WTC11 (cell line): ENCODE measurements around the gene DNM3. TPM values are rescaled to one million over a fixed set of nuclear protein-coding genes. Genes with fewer than 3 reads are reported as not detected.

Source experiments
- ATAC-seq: fragments of 200-7000 bp; cut with Tn5 transposase; 2 replicates; pipeline ENCODE4 v1.10.0; 2021; ENCODE audit warnings: mild to moderate bottlenecking, moderate library complexity
- CTCF ChIA-PET: fragments of 300-600 bp; sonication (Branson Sonifier 250); formaldehyde crosslinking; loops from one replicate; lab custom pipeline; 2021; ENCODE audit warnings: antibody characterized with exemption; lab: Charles Lee
- POLR2A ChIA-PET: fragments of 350-600 bp; sonication (Branson Sonifier 250); formaldehyde crosslinking; loops from one replicate; lab custom pipeline; 2021; ENCODE audit warnings: antibody characterized with exemption; lab: Charles Lee
- DNase-seq: peaks from one replicate; pipeline ENCODE4 v3.0.0; 2021; ENCODE audit warnings: low spot score
- H3K27ac Mint-ChIP-seq: 2 replicates; pipeline ENCODE4 v1.8.0; 2021; ENCODE audit warnings: mixed read lengths
- H3K27me3 Mint-ChIP-seq: 2 replicates; pipeline ENCODE4 v1.8.0; 2021; ENCODE audit warnings: low read depth, mild to moderate bottlenecking, moderate library complexity, mixed read lengths
- H3K36me3 Mint-ChIP-seq: 2 replicates; pipeline ENCODE4 v1.8.0; 2021; ENCODE audit warnings: mixed read lengths
- H3K4me1 Mint-ChIP-seq: 2 replicates; pipeline ENCODE4 v1.8.0; 2022; ENCODE audit warnings: mixed read lengths
- H3K4me3 Mint-ChIP-seq: 2 replicates; pipeline ENCODE4 v1.8.0; 2021; ENCODE audit warnings: mild to moderate bottlenecking, moderate library complexity, mixed read lengths
- H3K9me3 Mint-ChIP-seq: 2 replicates; pipeline ENCODE4 v1.8.0; 2021; ENCODE audit warnings: mixed read lengths
- AFF4 ChIP-seq: sonication (generic); formaldehyde crosslinking; IDR thresholded peaks from 2 replicates; pipeline ENCODE4 v1.8.1; 2023; ENCODE audit warnings: mild to moderate bottlenecking, missing genetic modification reagents, borderline replicate concordance
- CTCF ChIP-seq: fragments of 200-600 bp; IDR thresholded peaks from 2 replicates; pipeline ENCODE4 v1.8.0; 2022; ENCODE audit warnings: antibody characterized with exemption
- ESRRA ChIP-seq: sonication (generic); formaldehyde crosslinking; IDR thresholded peaks from 2 replicates; pipeline ENCODE4 v1.8.1; 2022; ENCODE audit warnings: mild to moderate bottlenecking, missing genetic modification reagents, borderline replicate concordance
- FOXJ3 ChIP-seq: sonication (generic); formaldehyde crosslinking; IDR thresholded peaks from 2 replicates; pipeline ENCODE4 v1.9.0; 2021; ENCODE audit warnings: missing genetic modification reagents, mild to moderate bottlenecking, borderline replicate concordance
- GABPB1 ChIP-seq: sonication (generic); formaldehyde crosslinking; IDR thresholded peaks from 2 replicates; pipeline ENCODE4 v1.8.1; 2023; ENCODE audit warnings: mild to moderate bottlenecking, missing genetic modification reagents
- HMGA2 ChIP-seq: fragments of 250-450 bp; sonication (Bioruptor Pico); IDR thresholded peaks from 2 replicates; pipeline ENCODE4 v1.4.0; 2021; ENCODE audit warnings: mild to moderate bottlenecking, moderate library complexity
- IRF2 ChIP-seq: sonication (generic); formaldehyde crosslinking; IDR thresholded peaks from 2 replicates; pipeline ENCODE4 v1.8.0; 2022; ENCODE audit warnings: low read depth, missing genetic modification reagents, borderline replicate concordance
- JUN ChIP-seq: sonication (generic); formaldehyde crosslinking; IDR thresholded peaks from 2 replicates; pipeline ENCODE4 v1.8.0; 2023; ENCODE audit warnings: mild to moderate bottlenecking, missing genetic modification reagents
- MLX ChIP-seq: sonication (generic); formaldehyde crosslinking; IDR thresholded peaks from 2 replicates; pipeline ENCODE4 v1.8.1; 2023; ENCODE audit warnings: mild to moderate bottlenecking, missing genetic modification reagents, moderate library complexity
- MXD4 ChIP-seq: fragments of 250-450 bp; sonication (Bioruptor Pico); IDR thresholded peaks from 2 replicates; pipeline ENCODE4 v1.8.0; 2021; ENCODE audit warnings: mild to moderate bottlenecking, moderate library complexity, borderline replicate concordance
- NFE2L1 ChIP-seq: sonication (generic); formaldehyde crosslinking; IDR thresholded peaks from 2 replicates; pipeline ENCODE4 v1.8.1; 2023; ENCODE audit warnings: missing genetic modification reagents
- PRDM15 ChIP-seq: sonication (generic); formaldehyde crosslinking; IDR thresholded peaks from 2 replicates; pipeline ENCODE4 v1.8.0; 2022; ENCODE audit warnings: missing genetic modification reagents
- TP53 ChIP-seq: sonication (generic); formaldehyde crosslinking; IDR thresholded peaks from 2 replicates; pipeline ENCODE4 v1.8.1; 2023; ENCODE audit warnings: mild to moderate bottlenecking, missing genetic modification reagents
- ZNF317 ChIP-seq: sonication (generic); formaldehyde crosslinking; IDR thresholded peaks from 2 replicates; pipeline ENCODE4 v1.8.1; 2023; ENCODE audit warnings: low read depth, mild to moderate bottlenecking, moderate library complexity, missing genetic modification reagents, borderline replicate concordance
- ZNF396 ChIP-seq: fragments of 250-450 bp; sonication (Bioruptor Pico); IDR thresholded peaks from 2 replicates; pipeline ENCODE4 v1.8.0; 2021; ENCODE audit warnings: mild to moderate bottlenecking, moderate library complexity, borderline replicate concordance
- total RNA-seq: library from RNA; stranded (reverse); gene quantifications from 3 replicates; pipeline ENCODE4 v1.2.3, GENCODE V29; 2021
- TF ChIP-seq, protein P1 (sequence below): sonication (generic); formaldehyde crosslinking; IDR thresholded peaks from 2 replicates; pipeline ENCODE4 v1.8.0; 2022; ENCODE audit warnings: mild to moderate bottlenecking, missing genetic modification reagents

Gene DNM3
- total RNA-seq, 1 experiment from 2014 or later: 1.9 TPM

DNA sequence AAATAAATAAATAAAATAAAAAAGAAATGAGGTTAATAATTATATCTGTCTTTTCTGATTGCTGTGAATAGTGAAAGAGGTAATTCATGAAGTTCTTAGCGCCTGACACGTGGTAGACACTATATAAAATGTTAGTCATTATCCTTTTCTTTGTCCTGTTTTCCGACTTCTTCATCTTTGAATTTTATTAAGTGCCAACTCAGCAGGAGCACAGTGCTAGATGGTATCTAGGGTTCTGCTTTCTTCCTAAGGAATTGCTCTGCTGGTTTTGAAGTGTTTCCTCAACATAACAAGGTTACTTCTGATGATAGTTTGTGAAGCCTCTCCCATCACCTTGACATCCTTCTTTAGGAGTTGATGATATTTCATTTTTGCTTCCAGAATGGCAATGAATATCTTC, 227.0 kb downstream of the DNM3 start:
- Mint-ChIP-seq H3K4me1 (no peaks in the 10 kb centered on the region), H3K9me3 (no peaks in the 10 kb centered on the region)
- CTCF ChIA-PET: no interaction called here

DNA sequence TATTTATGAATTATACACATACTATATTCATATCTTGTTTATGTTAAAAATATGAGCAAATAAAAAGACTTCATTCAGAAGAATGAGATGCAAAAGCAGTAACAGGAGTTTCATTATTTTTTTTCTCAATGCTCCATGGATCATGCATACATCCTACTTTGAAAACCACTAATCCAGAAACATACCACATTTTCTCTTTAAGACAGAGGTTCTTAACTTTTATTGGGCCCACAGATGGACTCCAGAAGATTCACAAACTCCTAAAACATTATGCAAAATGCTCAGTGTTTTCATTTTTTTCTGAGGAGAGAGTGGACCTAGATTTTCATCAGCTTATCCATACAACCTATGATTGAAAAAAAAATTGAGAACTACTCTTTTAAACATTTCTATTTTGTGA, 227.8 kb downstream of the DNM3 start:
- TF ChIP-seq, protein P1, sequence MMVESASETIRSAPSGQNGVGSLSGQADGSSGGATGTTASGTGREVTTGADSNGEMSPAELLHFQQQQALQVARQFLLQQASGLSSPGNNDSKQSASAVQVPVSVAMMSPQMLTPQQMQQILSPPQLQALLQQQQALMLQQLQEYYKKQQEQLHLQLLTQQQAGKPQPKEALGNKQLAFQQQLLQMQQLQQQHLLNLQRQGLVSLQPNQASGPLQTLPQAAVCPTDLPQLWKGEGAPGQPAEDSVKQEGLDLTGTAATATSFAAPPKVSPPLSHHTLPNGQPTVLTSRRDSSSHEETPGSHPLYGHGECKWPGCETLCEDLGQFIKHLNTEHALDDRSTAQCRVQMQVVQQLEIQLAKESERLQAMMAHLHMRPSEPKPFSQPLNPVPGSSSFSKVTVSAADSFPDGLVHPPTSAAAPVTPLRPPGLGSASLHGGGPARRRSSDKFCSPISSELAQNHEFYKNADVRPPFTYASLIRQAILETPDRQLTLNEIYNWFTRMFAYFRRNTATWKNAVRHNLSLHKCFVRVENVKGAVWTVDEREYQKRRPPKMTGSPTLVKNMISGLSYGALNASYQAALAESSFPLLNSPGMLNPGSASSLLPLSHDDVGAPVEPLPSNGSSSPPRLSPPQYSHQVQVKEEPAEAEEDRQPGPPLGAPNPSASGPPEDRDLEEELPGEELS (CRISPR knock-in tag): no peak
- no peak for TF ChIP-seq NFE2L1 (CRISPR knock-in tag)
- no peak for TF ChIP-seq ZNF396 (CRISPR knock-in tag)
- TF ChIP-seq CTCF: no peak
- no peak for TF ChIP-seq JUN (CRISPR knock-in tag)
- POLR2A ChIA-PET: no interaction called here
- CTCF ChIA-PET: no interaction called here
- ATAC-seq (no peak), DNase-seq (no peak)
- no peaks in the 10 kb centered on the region for H3K4me1 Mint-ChIP-seq
- no peaks in the 10 kb centered on the region for H3K36me3 Mint-ChIP-seq
- H3K27me3 Mint-ChIP-seq: no peaks in the 10 kb centered on the region
- H3K4me3 Mint-ChIP-seq: no peak overlapping the region
- no peak overlapping the region for H3K27ac Mint-ChIP-seq
- no peaks in the 10 kb centered on the region for H3K9me3 Mint-ChIP-seq

More for the DNA sequence above, 227.0 kb downstream of the DNM3 start:
- ATAC-seq (no peak), DNase-seq (no peak)
- POLR2A ChIA-PET: no interaction called here
- H3K36me3 Mint-ChIP-seq: no peaks in the 10 kb centered on the region
- H3K27me3 Mint-ChIP-seq: no peaks in the 10 kb centered on the region
- no peak for TF ChIP-seq MXD4
- TF ChIP-seq MLX (CRISPR knock-in tag): no peak
- TF ChIP-seq FOXJ3: no peak
- TF ChIP-seq PRDM15 (CRISPR knock-in tag): no peak
- no peak for TF ChIP-seq ESRRA
- no peak for TF ChIP-seq TP53 (CRISPR knock-in tag)
- no peak overlapping the region for H3K4me3 Mint-ChIP-seq
- no peak overlapping the region for H3K27ac Mint-ChIP-seq

DNA sequence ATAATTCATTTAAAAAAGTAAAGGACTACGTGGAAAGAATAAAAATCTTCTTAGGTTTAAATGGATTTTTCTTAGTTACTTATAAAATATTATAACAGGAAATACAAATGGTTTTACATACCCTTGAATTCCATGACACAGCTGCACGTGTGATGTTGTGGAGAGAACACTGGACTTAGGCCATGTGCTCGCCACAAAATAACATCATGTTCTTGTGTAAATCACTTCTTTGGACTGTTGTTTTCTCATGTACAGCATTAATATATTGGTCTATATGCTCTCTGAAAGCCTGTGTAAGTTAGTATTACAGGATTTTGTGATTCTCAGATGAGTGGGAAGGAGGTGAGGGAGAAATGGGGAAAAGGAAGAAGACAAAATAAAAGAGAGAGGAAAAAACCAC, 228.2 kb downstream of the DNM3 start:
- ChIA-PET POLR2A (no interaction called here), CTCF (no interaction called here)
- ATAC-seq (no peak), DNase-seq (no peak)
- H3K27ac Mint-ChIP-seq: no peak overlapping the region
- H3K9me3 Mint-ChIP-seq: peaks cover 2% of the 10 kb centered on the region
- no peaks in the 10 kb centered on the region for H3K36me3 Mint-ChIP-seq
- H3K27me3 Mint-ChIP-seq: no peaks in the 10 kb centered on the region
- no peak overlapping the region for H3K4me3 Mint-ChIP-seq
- H3K4me1 Mint-ChIP-seq: no peaks in the 10 kb centered on the region
- TF ChIP-seq CTCF: no peak
- no peak for TF ChIP-seq GABPB1 (CRISPR knock-in tag)
- TF ChIP-seq HMGA2 (CRISPR knock-in tag): no peak
- TF ChIP-seq AFF4 (CRISPR knock-in tag): no peak
- TF ChIP-seq IRF2 (CRISPR knock-in tag): no peak
- TF ChIP-seq ZNF317 (CRISPR knock-in tag): no peak
